GM23248 (cell line): ENCODE measurements around the gene CNP.

Source experiments
- EZH2 ChIP-seq: fragments of 200-600 bp; sonication (generic); IDR thresholded peaks from 2 replicates; pipeline ENCODE4 v1.6.1; 2018; ENCODE audit warnings: antibody characterized with exemption, mild to moderate bottlenecking; ENCODE audit not compliant: insufficient read depth, poor library complexity, severe bottlenecking
- EZH2phosphoT487 ChIP-seq: fragments of 200-600 bp; sonication (generic); IDR thresholded peaks from 2 replicates; pipeline ENCODE4 v1.6.1; 2018; ENCODE audit warnings: antibody characterized with exemption, moderate library complexity, mild to moderate bottlenecking, low read depth; ENCODE audit not compliant: insufficient read depth

- TF ChIP-seq EZH2phosphoT487, result no peak
- no peak for TF ChIP-seq EZH2
These were observed 27.4 kb upstream of the CNP start for GRCh38 chr17:41939044-41939692.
